ENCODE results near the gene OR4E1. TPM values are rescaled to one million over a fixed set of nuclear protein-coding genes. Genes with fewer than 3 reads are reported as not detected.
"Not testable (repeated sequence)": the region's sequence is repeated elsewhere in the genome, so short reads cannot be mapped to it uniquely, and the experiment has no call there.

The OR4E1 gene
- total and polyA plus RNA-seq, 2 donors (not counting 1 experiment from before 2014, with no cell fraction given) = not detected

GRCh38 chr14:21634840-21635239 lies 38.8 kb downstream of the OR4E1 start, which contains the start of gene OR10G2:
Gene OR10G2, minus strand, starts transcription at chr14:21634940. Its CDS starts 98 bp downstream, at chr14:21634842.
- DNase-seq (no peak), ATAC-seq (ENCODE audit: low read depth) (no peak)
- H3K9ac ChIP-seq (ENCODE audit: low read length) = no peak within 1 kb of the TSS
- H4K20me1 ChIP-seq (ENCODE audit: control insufficient read depth, insufficient read depth, low read length, poor library complexity, severe bottlenecking) = no peaks in the 10 kb centered on the region
- WGBS (ENCODE audit: insufficient coverage) = 80% methylated on average over 2 of the region's 4 CpGs
- peaks cover 15% of the 10 kb centered on the region for H3K27me3 Mint-ChIP-seq
- H3K4me3 Mint-ChIP-seq = no peak within 1 kb of the TSS
- TF ChIP-seq EZH2 (IDR thresholded peaks at IDR 0.05; ENCODE audit: borderline replicate concordance, insufficient read depth, low read depth, low read length, poor library complexity, severe bottlenecking) = no peak
- TF ChIP-seq, protein P1, sequence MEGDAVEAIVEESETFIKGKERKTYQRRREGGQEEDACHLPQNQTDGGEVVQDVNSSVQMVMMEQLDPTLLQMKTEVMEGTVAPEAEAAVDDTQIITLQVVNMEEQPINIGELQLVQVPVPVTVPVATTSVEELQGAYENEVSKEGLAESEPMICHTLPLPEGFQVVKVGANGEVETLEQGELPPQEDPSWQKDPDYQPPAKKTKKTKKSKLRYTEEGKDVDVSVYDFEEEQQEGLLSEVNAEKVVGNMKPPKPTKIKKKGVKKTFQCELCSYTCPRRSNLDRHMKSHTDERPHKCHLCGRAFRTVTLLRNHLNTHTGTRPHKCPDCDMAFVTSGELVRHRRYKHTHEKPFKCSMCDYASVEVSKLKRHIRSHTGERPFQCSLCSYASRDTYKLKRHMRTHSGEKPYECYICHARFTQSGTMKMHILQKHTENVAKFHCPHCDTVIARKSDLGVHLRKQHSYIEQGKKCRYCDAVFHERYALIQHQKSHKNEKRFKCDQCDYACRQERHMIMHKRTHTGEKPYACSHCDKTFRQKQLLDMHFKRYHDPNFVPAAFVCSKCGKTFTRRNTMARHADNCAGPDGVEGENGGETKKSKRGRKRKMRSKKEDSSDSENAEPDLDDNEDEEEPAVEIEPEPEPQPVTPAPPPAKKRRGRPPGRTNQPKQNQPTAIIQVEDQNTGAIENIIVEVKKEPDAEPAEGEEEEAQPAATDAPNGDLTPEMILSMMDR (IDR thresholded peaks at IDR 0.05) = no peak
- no peak within 1 kb of the TSS for H3K4me3 ChIP-seq (ENCODE audit: control extremely low read depth in 1 of 5, extremely low read depth in 1 of 5, insufficient read depth in 1 of 5, low read depth in 2 of 5, low read length in 4 of 5)
- no peaks in the 10 kb centered on the region for H3K4me1 Mint-ChIP-seq
- no peak within 1 kb of the TSS for H3K27ac Mint-ChIP-seq
- no peaks in the 10 kb centered on the region for H3K79me2 ChIP-seq (ENCODE audit: control insufficient read depth, insufficient read depth, low read length)
- no peaks in the 10 kb centered on the region for H3K36me3 ChIP-seq (replicated peaks in 1 of 2; ENCODE audit: control extremely low read depth in 1 of 2, control insufficient read depth in 1 of 2, extremely low read depth in 1 of 2, insufficient read depth in 2 of 2, low read length in 1 of 2)
- peaks cover 0 to 2% (median 0%) of the 10 kb centered on the region in 3 donors for H3K9me3 ChIP-seq (ENCODE audit: control extremely low read depth in 1 of 3, control insufficient read depth in 2 of 3, insufficient read depth in 1 of 3, low read length in 2 of 3)
- H3K4me2 ChIP-seq (replicated peaks; ENCODE audit: low read depth, low read length, poor library complexity, severe bottlenecking) = no peak within 1 kb of the TSS
- H2AFZ ChIP-seq (ENCODE audit: insufficient read depth, low read depth, low read length, poor library complexity, severe bottlenecking) = no peak within 1 kb of the TSS
- H3K27me3 ChIP-seq (replicated peaks in 1 of 4; ENCODE audit: control extremely low read depth in 1 of 4, control insufficient read depth in 3 of 4, insufficient read depth in 4 of 4, low read length in 3 of 4) = no peaks in the 10 kb centered on the region
- ChIA-PET CTCF (interaction anchor here (0.7 kb wide), 1 partner anchor 344 kb away, joined by 3 read pairs; no protein-coding TSS in a partner anchor), POLR2A (no interaction called here)
- peaks cover 3% of the 10 kb centered on the region for H3K9me3 Mint-ChIP-seq (ENCODE audit: insufficient read depth)
- H3K27ac ChIP-seq (ENCODE audit: low read length in 2 of 2) = no peak within 1 kb of the TSS
- intact Hi-C loops (cut with micrococcal nuclease) = no loop called here
- H3K4me1 ChIP-seq (ENCODE audit: control insufficient read depth in 2 of 2, insufficient read depth in 2 of 2, low read length in 2 of 2) = no peaks in the 10 kb centered on the region

DNA sequence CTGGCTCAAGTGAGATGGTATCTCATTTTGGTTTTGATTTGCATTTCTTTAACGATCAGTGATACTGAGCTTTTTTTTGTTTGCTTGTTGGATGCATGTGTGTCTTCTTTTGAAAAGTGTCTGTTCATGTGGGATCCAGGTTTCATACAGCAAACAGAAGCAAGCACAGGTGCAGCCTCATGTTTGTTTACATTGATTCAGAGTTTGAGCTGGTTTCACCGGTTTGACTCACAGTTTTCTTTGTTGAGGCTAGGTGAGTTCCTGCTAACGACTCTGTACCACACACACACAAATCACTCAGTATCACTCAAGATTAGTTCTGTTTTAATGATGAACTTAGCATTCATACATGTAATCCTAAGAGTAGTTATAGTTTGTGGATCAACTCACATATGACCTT lies 42.5 kb downstream of the OR4E1 start:
- intact Hi-C loops (cut with micrococcal nuclease) = no loop called here
- POLR2A ChIA-PET = no interaction called here

DNA sequence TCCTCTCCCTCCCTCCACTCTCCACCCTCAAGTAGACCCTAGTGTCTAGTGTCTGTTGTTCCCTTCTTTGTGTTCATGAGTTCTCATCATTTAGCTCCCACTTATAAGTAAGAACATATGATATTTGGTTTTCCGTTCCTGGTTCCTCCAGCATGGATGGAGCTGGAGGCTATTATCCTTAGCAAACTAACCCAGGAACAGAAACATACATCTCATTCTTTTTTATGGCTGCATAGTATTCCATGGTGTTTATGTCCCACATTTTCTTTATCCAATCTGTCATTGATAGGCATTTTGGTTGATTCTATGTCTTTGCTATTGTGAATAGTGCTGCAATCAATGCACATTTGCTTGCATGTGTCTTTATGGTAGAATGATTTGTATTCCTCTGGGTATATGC lies 43.1 kb downstream of the OR4E1 start:
- POLR2A ChIA-PET; H3K27ac ChIP-seq (ENCODE audit: low read length in 2 of 2); H3K36me3 ChIP-seq (replicated peaks in 1 of 2; ENCODE audit: control extremely low read depth in 1 of 2, control insufficient read depth in 1 of 2, extremely low read depth in 1 of 2, insufficient read depth in 2 of 2, low read length in 1 of 2); H3K4me2 ChIP-seq (replicated peaks; ENCODE audit: low read depth, low read length, poor library complexity, severe bottlenecking); H3K9me3 Mint-ChIP-seq (ENCODE audit: insufficient read depth); intact Hi-C loops (cut with micrococcal nuclease); DNase-seq; ATAC-seq (ENCODE audit: low read depth); H3K27me3 ChIP-seq (replicated peaks in 1 of 4; ENCODE audit: control extremely low read depth in 1 of 4, control insufficient read depth in 3 of 4, insufficient read depth in 4 of 4, low read length in 3 of 4); H4K20me1 ChIP-seq (ENCODE audit: control insufficient read depth, insufficient read depth, low read length, poor library complexity, severe bottlenecking); H3K9ac ChIP-seq (ENCODE audit: low read length); CTCF ChIA-PET; H3K4me1 Mint-ChIP-seq; H3K4me3 ChIP-seq (ENCODE audit: control extremely low read depth in 1 of 5, extremely low read depth in 1 of 5, insufficient read depth in 1 of 5, low read depth in 2 of 5, low read length in 4 of 5); H3K79me2 ChIP-seq (ENCODE audit: control insufficient read depth, insufficient read depth, low read length); H3K9me3 ChIP-seq (ENCODE audit: control extremely low read depth in 1 of 3, control insufficient read depth in 2 of 3, insufficient read depth in 1 of 3, low read length in 2 of 3); H3K4me1 ChIP-seq (ENCODE audit: control insufficient read depth in 2 of 2, insufficient read depth in 2 of 2, low read length in 2 of 2); H3K27ac Mint-ChIP-seq; H2AFZ ChIP-seq (ENCODE audit: insufficient read depth, low read depth, low read length, poor library complexity, severe bottlenecking); H3K4me3 Mint-ChIP-seq: not testable (repeated sequence)
- no CpG with 5 or more reads among the region's 1 CpG for WGBS (ENCODE audit: insufficient coverage)
- H3K27me3 Mint-ChIP-seq = peaks cover 39% of the 10 kb centered on the region

More for the DNA sequence above, 42.5 kb downstream of the OR4E1 start:
- no peak for DNase-seq
- no peak overlapping the region for H2AFZ ChIP-seq (ENCODE audit: insufficient read depth, low read depth, low read length, poor library complexity, severe bottlenecking)
- Mint-ChIP-seq H3K27me3 (peaks cover 35% of the 10 kb centered on the region), H3K4me3 (no peak overlapping the region), H3K27ac (no peak overlapping the region), H3K4me1 (no peaks in the 10 kb centered on the region), H3K9me3 (ENCODE audit: insufficient read depth) (peaks cover 5% of the 10 kb centered on the region)
- H3K4me1 ChIP-seq (ENCODE audit: control insufficient read depth in 2 of 2, insufficient read depth in 2 of 2, low read length in 2 of 2) = no peaks in the 10 kb centered on the region
- H4K20me1 ChIP-seq (ENCODE audit: control insufficient read depth, insufficient read depth, low read length, poor library complexity, severe bottlenecking) = no peaks in the 10 kb centered on the region
- peaks cover 0 to 2% (median 0%) of the 10 kb centered on the region in 4 experiments for H3K27me3 ChIP-seq (replicated peaks in 1 of 4; ENCODE audit: control extremely low read depth in 1 of 4, control insufficient read depth in 3 of 4, insufficient read depth in 4 of 4, low read length in 3 of 4)
- H3K9ac ChIP-seq (ENCODE audit: low read length) = no peak overlapping the region
- TF ChIP-seq, protein P1 (IDR thresholded peaks at IDR 0.05) = no peak
- no peak for TF ChIP-seq EZH2 (IDR thresholded peaks at IDR 0.05; ENCODE audit: borderline replicate concordance, insufficient read depth, low read depth, low read length, poor library complexity, severe bottlenecking)
- CTCF ChIA-PET = no interaction called here
- WGBS (ENCODE audit: insufficient coverage) = 50% methylated on average over 2 of the region's 3 CpGs
- no peaks in the 10 kb centered on the region for H3K36me3 ChIP-seq (replicated peaks in 1 of 2; ENCODE audit: control extremely low read depth in 1 of 2, control insufficient read depth in 1 of 2, extremely low read depth in 1 of 2, insufficient read depth in 2 of 2, low read length in 1 of 2)
- H3K4me2 ChIP-seq (replicated peaks; ENCODE audit: low read depth, low read length, poor library complexity, severe bottlenecking) = no peak overlapping the region
- H3K27ac ChIP-seq (ENCODE audit: low read length in 2 of 2) = no peak overlapping the region
- H3K9me3 ChIP-seq (ENCODE audit: control extremely low read depth in 1 of 3, control insufficient read depth in 2 of 3, insufficient read depth in 1 of 3, low read length in 2 of 3) = peaks cover 0 to 2% (median 0%) of the 10 kb centered on the region in 3 donors
- H3K4me3 ChIP-seq (ENCODE audit: control extremely low read depth in 1 of 5, extremely low read depth in 1 of 5, insufficient read depth in 1 of 5, low read depth in 2 of 5, low read length in 4 of 5) = no peak overlapping the region
- ATAC-seq (ENCODE audit: low read depth) = no peak
- H3K79me2 ChIP-seq (ENCODE audit: control insufficient read depth, insufficient read depth, low read length) = no peaks in the 10 kb centered on the region
